K562 (cell line): ENCODE measurements around the gene SLC7A14. TPM values are rescaled to one million over a fixed set of nuclear protein-coding genes. Genes with fewer than 3 reads are reported as not detected.

Source experiments
- CBX8 ChIP-seq: fragments of 200-600 bp; sonication (generic); IDR thresholded peaks from 2 replicates; pipeline ENCODE4 v1.6.1; 2012; ENCODE audit warnings: borderline replicate concordance, mixed run types, low read depth, mild to moderate bottlenecking, moderate library complexity, mixed read lengths, low read length, control low read depth, inconsistent platforms; ENCODE audit not compliant: poor library complexity, severe bottlenecking; ENCODE audit errors: extremely low read depth
- CEBPG ChIP-seq, 3 experiments: fragments of 200-800 bp in 1 of 3; sonication (Bioruptor generic) in 1 of 3; sonication (generic) in 1 of 3; formaldehyde crosslinking in 1 of 3; IDR thresholded peaks in 2 of 3; conservative IDR thresholded peaks in 1 of 3; 2 replicates each; pipeline versions ENCODE4 v1.6.1 to v1.8.0; 2016 to 2022; ENCODE audit warnings: missing compliant biosample characterization in 2 of 3, missing genetic modification characterization in 2 of 3, mild to moderate bottlenecking in 1 of 3, missing genetic modification reagents in 1 of 3
- EP300 ChIP-seq: IDR thresholded peaks from 2 replicates; pipeline ENCODE4 v1.6.1; 2012; ENCODE audit warnings: low read length, improper control_type of control experiment
- ESRRB ChIP-seq: fragments of 250-450 bp; sonication (Bioruptor Pico); IDR thresholded peaks from 2 replicates; pipeline ENCODE4 v1.5.0; 2020; ENCODE audit warnings: mild to moderate bottlenecking, moderate library complexity, borderline replicate concordance
- JUND ChIP-seq, 2 experiments: IDR thresholded peaks; 2 replicates in 1 of 2; 3 replicates in 1 of 2; pipeline ENCODE4 v1.6.1; 2011; ENCODE audit warnings: borderline replicate concordance in 2 of 2, low read depth in 2 of 2, low read length in 2 of 2, improper control_type of control experiment in 1 of 2, missing biosample characterization in 1 of 2, missing genetic modification characterization in 1 of 2, missing genetic modification reagents in 1 of 2
- MCM5 ChIP-seq: fragments of 450-650 bp; IDR thresholded peaks from 2 replicates; pipeline ENCODE4 v1.6.1; 2016; ENCODE audit warnings: low read depth
- RCOR1 ChIP-seq, 2 experiments: IDR thresholded peaks; 2 replicates each; pipeline ENCODE4 v1.6.1; 2012; ENCODE audit warnings: low read depth in 2 of 2, low read length in 2 of 2, borderline replicate concordance in 1 of 2, improper control_type of control experiment in 1 of 2
- TBP ChIP-seq: optimal IDR thresholded peaks from 2 replicates; pipeline ENCODE3; 2011; ENCODE audit warnings: low read depth, low read length, improper control_type of control experiment
- TFAM ChIP-seq: fragments of 250-450 bp; sonication (Bioruptor Pico); conservative IDR thresholded peaks from 2 replicates; pipeline ENCODE4 v1.5.0; 2021; ENCODE audit warnings: mild to moderate bottlenecking, moderate library complexity
- ZNF263 ChIP-seq: sonication (generic); formaldehyde crosslinking; IDR thresholded peaks from 2 replicates; pipeline ENCODE4 v1.8.0; 2022; ENCODE audit warnings: mild to moderate bottlenecking, missing genetic modification reagents, borderline replicate concordance
- ZNF408 ChIP-seq: fragments of 250-450 bp; sonication (Bioruptor Pico); IDR thresholded peaks from 2 replicates; pipeline ENCODE4 v1.4.0; 2020; ENCODE audit warnings: low read depth, mild to moderate bottlenecking, moderate library complexity
- polyA plus RNA-seq, 8 experiments: library from polyadenylated mRNA; depleted of rRNA in 4 of 8; stranded (reverse) in 5 of 8; unstranded in 3 of 8; fragments of >200 nt; fragmentation: Nextera tagmentation in 2 of 8; fragmentation: Illumina TruSeq in 1 of 8; extraction: Ambion mirVana in 2 of 8; extraction: Trizol in 1 of 8; gene quantifications; 2 replicates each; pipeline versions ENCODE4 v1.2.1 to v1.2.3, GENCODE V29; 2011 to 2014; ENCODE audit warnings: inconsistent platforms in 1 of 8, missing spikeins in 1 of 8
- total RNA-seq, 7 experiments: library from RNA; depleted of rRNA in 6 of 7; stranded (reverse); fragments of >200 nt in 6 of 7; fragmentation: Illumina TruSeq in 2 of 7; extraction: Trizol in 2 of 7; gene quantifications; 2 replicates each; pipeline versions ENCODE4 v1.2.1 to v1.2.3, GENCODE V29; 2011 to 2021; ENCODE audit warnings: low replicate concordance in 1 of 7
- TF ChIP-seq, protein P1 (sequence below): fragments of 450-650 bp; formaldehyde crosslinking; conservative IDR thresholded peaks from 2 replicates; pipeline ENCODE4 v1.4.0; 2022; ENCODE audit warnings: mild to moderate bottlenecking, missing genetic modification characterization
- TF ChIP-seq, protein P2 (sequence below), 2 experiments: fragments of 450-650 bp; conservative IDR thresholded peaks; 2 replicates each; pipeline ENCODE4 v1.6.1; 2017; ENCODE audit warnings: mild to moderate bottlenecking in 2 of 2, moderate library complexity in 2 of 2
- TF ChIP-seq, protein P3 (sequence below), 2 experiments: fragments of 450-650 bp; IDR thresholded peaks; 2 replicates each; pipeline ENCODE4 v1.6.1; 2018; ENCODE audit warnings: mild to moderate bottlenecking in 2 of 2, low read depth in 1 of 2; ENCODE audit not compliant: partially characterized antibody in 2 of 2
- TF ChIP-seq, protein P4 (sequence below): fragments of 450-650 bp; IDR thresholded peaks from 2 replicates; pipeline ENCODE4 v1.7.1; 2018; ENCODE audit warnings: mild to moderate bottlenecking, low read depth; ENCODE audit not compliant: partially characterized antibody

The SLC7A14 gene
- total and polyA plus RNA-seq, 9 of the 15 experiments (the other 6 are each of a cell fraction or from before 2014, with no cell fraction given) = not detected

DNA sequence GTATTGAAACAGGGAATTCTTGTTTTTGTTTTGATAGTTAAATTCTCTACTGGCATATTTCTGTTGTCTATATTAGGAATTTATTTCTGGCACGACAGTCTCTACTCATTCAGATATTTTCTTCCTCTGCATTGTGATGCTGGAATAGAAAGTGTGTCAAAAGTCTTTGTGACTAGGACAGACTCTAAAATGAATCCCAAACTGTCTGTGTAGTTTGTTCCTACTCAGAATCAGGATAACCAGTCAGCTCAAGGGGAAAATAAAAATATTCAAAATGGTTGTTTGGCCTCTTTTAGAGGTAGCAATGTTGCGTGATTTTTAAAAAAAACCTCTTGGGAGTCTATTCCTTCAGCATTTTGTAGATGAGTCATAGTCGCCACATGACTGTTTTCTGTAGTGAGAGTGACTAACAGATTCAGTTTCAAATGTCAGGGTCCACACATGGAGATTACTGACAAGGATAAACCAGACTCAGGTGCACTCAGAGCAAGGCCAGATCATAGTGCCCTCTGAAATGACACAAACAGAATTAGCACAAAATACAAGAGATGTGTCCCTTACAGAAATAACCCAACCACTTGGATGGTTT is 13.1 kb downstream of the SLC7A14 start (continued):
- TF ChIP-seq, protein P1, sequence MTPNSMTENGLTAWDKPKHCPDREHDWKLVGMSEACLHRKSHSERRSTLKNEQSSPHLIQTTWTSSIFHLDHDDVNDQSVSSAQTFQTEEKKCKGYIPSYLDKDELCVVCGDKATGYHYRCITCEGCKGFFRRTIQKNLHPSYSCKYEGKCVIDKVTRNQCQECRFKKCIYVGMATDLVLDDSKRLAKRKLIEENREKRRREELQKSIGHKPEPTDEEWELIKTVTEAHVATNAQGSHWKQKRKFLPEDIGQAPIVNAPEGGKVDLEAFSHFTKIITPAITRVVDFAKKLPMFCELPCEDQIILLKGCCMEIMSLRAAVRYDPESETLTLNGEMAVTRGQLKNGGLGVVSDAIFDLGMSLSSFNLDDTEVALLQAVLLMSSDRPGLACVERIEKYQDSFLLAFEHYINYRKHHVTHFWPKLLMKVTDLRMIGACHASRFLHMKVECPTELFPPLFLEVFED (CRISPR knock-in tag) = no peak
- no peak for TF ChIP-seq ZNF263 (CRISPR knock-in tag)
- TF ChIP-seq ZNF408 (CRISPR knock-in tag) = no peak
- TF ChIP-seq EP300 = peak; percentile 57; the same call in 1 of the 2 replicates
- TF ChIP-seq, protein P2, sequence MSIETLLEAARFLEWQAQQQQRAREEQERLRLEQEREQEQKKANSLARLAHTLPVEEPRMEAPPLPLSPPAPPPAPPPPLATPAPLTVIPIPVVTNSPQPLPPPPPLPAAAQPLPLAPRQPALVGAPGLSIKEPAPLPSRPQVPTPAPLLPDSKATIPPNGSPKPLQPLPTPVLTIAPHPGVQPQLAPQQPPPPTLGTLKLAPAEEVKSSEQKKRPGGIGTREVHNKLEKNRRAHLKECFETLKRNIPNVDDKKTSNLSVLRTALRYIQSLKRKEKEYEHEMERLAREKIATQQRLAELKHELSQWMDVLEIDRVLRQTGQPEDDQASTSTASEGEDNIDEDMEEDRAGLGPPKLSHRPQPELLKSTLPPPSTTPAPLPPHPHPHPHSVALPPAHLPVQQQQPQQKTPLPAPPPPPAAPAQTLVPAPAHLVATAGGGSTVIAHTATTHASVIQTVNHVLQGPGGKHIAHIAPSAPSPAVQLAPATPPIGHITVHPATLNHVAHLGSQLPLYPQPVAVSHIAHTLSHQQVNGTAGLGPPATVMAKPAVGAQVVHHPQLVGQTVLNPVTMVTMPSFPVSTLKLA (conservative IDR thresholded peaks at IDR 0.05) = 0 out of 4 replicates have a peak, but pooled peaks of 1 of the 2 experiments have one; percentile 37
- TF ChIP-seq JUND (IDR thresholded peaks at IDR 0.05; ENCODE audit: borderline replicate concordance, low read depth, low read length) = peak; percentile 95
- peak; percentile 95 for TF ChIP-seq JUND (tag; IDR thresholded peaks at IDR 0.05; ENCODE audit: borderline replicate concordance, low read depth, low read length)
- TF ChIP-seq CBX8 = no peak
- TF ChIP-seq CEBPG (CRISPR knock-in tag; IDR thresholded peaks at IDR 0.05) = no peak
- TF ChIP-seq CEBPG (tag; conservative IDR thresholded peaks at IDR 0.05 in 1 of 2, IDR thresholded peaks at IDR 0.05 in 1 of 2) = peak in 1 of 2 experiments; percentile 44; a peak in 1 of 4 replicates
- TF ChIP-seq, protein P3, sequence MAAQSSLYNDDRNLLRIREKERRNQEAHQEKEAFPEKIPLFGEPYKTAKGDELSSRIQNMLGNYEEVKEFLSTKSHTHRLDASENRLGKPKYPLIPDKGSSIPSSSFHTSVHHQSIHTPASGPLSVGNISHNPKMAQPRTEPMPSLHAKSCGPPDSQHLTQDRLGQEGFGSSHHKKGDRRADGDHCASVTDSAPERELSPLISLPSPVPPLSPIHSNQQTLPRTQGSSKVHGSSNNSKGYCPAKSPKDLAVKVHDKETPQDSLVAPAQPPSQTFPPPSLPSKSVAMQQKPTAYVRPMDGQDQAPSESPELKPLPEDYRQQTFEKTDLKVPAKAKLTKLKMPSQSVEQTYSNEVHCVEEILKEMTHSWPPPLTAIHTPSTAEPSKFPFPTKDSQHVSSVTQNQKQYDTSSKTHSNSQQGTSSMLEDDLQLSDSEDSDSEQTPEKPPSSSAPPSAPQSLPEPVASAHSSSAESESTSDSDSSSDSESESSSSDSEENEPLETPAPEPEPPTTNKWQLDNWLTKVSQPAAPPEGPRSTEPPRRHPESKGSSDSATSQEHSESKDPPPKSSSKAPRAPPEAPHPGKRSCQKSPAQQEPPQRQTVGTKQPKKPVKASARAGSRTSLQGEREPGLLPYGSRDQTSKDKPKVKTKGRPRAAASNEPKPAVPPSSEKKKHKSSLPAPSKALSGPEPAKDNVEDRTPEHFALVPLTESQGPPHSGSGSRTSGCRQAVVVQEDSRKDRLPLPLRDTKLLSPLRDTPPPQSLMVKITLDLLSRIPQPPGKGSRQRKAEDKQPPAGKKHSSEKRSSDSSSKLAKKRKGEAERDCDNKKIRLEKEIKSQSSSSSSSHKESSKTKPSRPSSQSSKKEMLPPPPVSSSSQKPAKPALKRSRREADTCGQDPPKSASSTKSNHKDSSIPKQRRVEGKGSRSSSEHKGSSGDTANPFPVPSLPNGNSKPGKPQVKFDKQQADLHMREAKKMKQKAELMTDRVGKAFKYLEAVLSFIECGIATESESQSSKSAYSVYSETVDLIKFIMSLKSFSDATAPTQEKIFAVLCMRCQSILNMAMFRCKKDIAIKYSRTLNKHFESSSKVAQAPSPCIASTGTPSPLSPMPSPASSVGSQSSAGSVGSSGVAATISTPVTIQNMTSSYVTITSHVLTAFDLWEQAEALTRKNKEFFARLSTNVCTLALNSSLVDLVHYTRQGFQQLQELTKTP (IDR thresholded peaks at IDR 0.05; ENCODE audit: low read depth in 1 of 2, partially characterized antibody in 2 of 2) = no peak
- no peak for TF ChIP-seq TBP
- TF ChIP-seq RCOR1 (IDR thresholded peaks at IDR 0.05; ENCODE audit: borderline replicate concordance in 1 of 2, low read depth in 2 of 2, low read length in 2 of 2) = peak in 1 of 2 experiments; percentile 42; a peak in 1 of 4 replicates
- no peak for TF ChIP-seq ESRRB (CRISPR knock-in tag)
- TF ChIP-seq TFAM (CRISPR knock-in tag) = no peak
- no peak for TF ChIP-seq MCM5
- TF ChIP-seq, protein P4, sequence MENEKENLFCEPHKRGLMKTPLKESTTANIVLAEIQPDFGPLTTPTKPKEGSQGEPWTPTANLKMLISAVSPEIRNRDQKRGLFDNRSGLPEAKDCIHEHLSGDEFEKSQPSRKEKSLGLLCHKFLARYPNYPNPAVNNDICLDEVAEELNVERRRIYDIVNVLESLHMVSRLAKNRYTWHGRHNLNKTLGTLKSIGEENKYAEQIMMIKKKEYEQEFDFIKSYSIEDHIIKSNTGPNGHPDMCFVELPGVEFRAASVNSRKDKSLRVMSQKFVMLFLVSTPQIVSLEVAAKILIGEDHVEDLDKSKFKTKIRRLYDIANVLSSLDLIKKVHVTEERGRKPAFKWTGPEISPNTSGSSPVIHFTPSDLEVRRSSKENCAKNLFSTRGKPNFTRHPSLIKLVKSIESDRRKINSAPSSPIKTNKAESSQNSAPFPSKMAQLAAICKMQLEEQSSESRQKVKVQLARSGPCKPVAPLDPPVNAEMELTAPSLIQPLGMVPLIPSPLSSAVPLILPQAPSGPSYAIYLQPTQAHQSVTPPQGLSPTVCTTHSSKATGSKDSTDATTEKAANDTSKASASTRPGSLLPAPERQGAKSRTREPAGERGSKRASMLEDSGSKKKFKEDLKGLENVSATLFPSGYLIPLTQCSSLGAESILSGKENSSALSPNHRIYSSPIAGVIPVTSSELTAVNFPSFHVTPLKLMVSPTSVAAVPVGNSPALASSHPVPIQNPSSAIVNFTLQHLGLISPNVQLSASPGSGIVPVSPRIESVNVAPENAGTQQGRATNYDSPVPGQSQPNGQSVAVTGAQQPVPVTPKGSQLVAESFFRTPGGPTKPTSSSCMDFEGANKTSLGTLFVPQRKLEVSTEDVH = no peak
